Measurements from ENCODE around the gene ZNF708. TPM values are rescaled to one million over a fixed set of nuclear protein-coding genes. Genes with fewer than 3 reads are reported as not detected.
A peak's percentile ranks its signal among the peaks of the same experiment; 100 is the strongest.
"Not testable (repeated sequence)": the region's sequence is repeated elsewhere in the genome, so short reads cannot be mapped to it uniquely, and the experiment has no call there.

The ZNF708 gene
- polyA plus RNA-seq, 2 of the 4 experiments (the other 2 are of a cell fraction): 1.1 to 2.2 TPM

GRCh38 chr19:21264416-21264815 is 64.8 kb downstream of the ZNF708 start (continued):
- no peak for TF ChIP-seq CTCF (IDR thresholded peaks at IDR 0.05)

GRCh38 chr19:21260848-21261381 is 68.3 kb downstream of the ZNF708 start:
- H3K4me1 ChIP-seq; ATAC-seq; FAIRE-seq; POLR2A ChIA-PET; DNase-seq (ENCODE audit: low read depth in 1 of 2, low spot score in 1 of 2); H3K27ac ChIP-seq; H3K4me3 ChIP-seq; H3K9me3 ChIP-seq; H3K4me2 ChIP-seq: not testable (repeated sequence)
- 50% methylated on average over 15 of the region's 24 CpGs for WGBS (ENCODE audit: missing lambda C conversion rate)
- CTCF ChIA-PET: interaction anchor here (1.9 kb wide), 1 partner anchor 13 kb away, joined by 4 read pairs; no protein-coding TSS in a partner anchor

- 73% methylated on average over 28 of the region's 36 CpGs for WGBS (ENCODE audit: missing lambda C conversion rate)
Observed at GRCh38 chr19:21260164-21260847, 68.9 kb downstream of the ZNF708 start.

GRCh38 chr19:21259421-21260124 is 69.6 kb downstream of the ZNF708 start:
- H3K9me3 ChIP-seq; ATAC-seq; H3K4me3 ChIP-seq; FAIRE-seq; H3K27ac ChIP-seq; DNase-seq (ENCODE audit: low read depth in 1 of 2, low spot score in 1 of 2); H3K4me2 ChIP-seq; H3K4me1 ChIP-seq; POLR2A ChIA-PET; CTCF ChIA-PET: not testable (repeated sequence)
- 41% methylated on average over 6 of the region's 27 CpGs for whole genome bisulfite sequencing (ENCODE audit: missing lambda C conversion rate)

More at GRCh38 chr19:21260164-21260847, 68.9 kb downstream of the ZNF708 start:
- Histone ChIP-seq H3K9me3 (peaks cover 6% of the 10 kb centered on the region; the same call in 1 of the 3 replicates), H3K4me1 (no peaks in the 10 kb centered on the region), H3K27ac (no peak overlapping the region), H3K4me2 (no peak overlapping the region), H3K4me3 (no peak overlapping the region)
- ATAC-seq (no peak), FAIRE-seq (no peak), DNase-seq (ENCODE audit: low read depth in 1 of 2, low spot score in 1 of 2) (no peak)
- TF ChIP-seq KDM5A (IDR thresholded peaks at IDR 0.05) (no peak), BCL3 (IDR thresholded peaks at IDR 0.05) (no peak), FOSL2 (IDR thresholded peaks at IDR 0.05) (no peak), FOSL2 (CRISPR knock-in tag; IDR thresholded peaks at IDR 0.05) (no peak), TP53 (CRISPR knock-in tag; IDR thresholded peaks at IDR 0.05) (no peak), CTCF (IDR thresholded peaks at IDR 0.05) (no peak), MAX (IDR thresholded peaks at IDR 0.05) (no peak)
- ChIA-PET POLR2A (no interaction called here), CTCF (no interaction called here)

- POLR2A ChIA-PET: no interaction called here
- peak; percentile 20 to 68 for DNase-seq (ENCODE audit: low read depth in 1 of 2, low spot score in 1 of 2)
- peak; percentile 64 for TF ChIP-seq CTCF (IDR thresholded peaks at IDR 0.05)
- peak; percentile 49 for TF ChIP-seq SMC3 (IDR thresholded peaks at IDR 0.05)
- TF ChIP-seq RAD21 (conservative IDR thresholded peaks at IDR 0.05 in 1 of 2, IDR thresholded peaks at IDR 0.05 in 1 of 2): peak; percentile 56 to 62; a peak in 4 of 5 replicates
- TF ChIP-seq ATOH8 (CRISPR knock-in tag; IDR thresholded peaks at IDR 0.05; ENCODE audit: low read depth): no peak
- H3K27ac ChIP-seq: no peak overlapping the region
- no peaks in the 10 kb centered on the region for H3K4me1 ChIP-seq
- H3K9me3 ChIP-seq: no peaks in the 10 kb centered on the region
- FAIRE-seq: peak; percentile 32
- CTCF ChIA-PET: interaction anchor here (1.4 kb wide), 1 partner anchor 15 kb away, joined by 4 read pairs; no protein-coding TSS in a partner anchor
- H3K4me2 ChIP-seq: no peak overlapping the region
- H3K4me3 ChIP-seq: no peak overlapping the region
- WGBS (ENCODE audit: missing lambda C conversion rate): 8% methylated on average over 1 of the region's 1 CpG
- peak; percentile 74 to 89; a peak in 5 of 6 replicates for ATAC-seq
Observed at GRCh38 chr19:21256722-21257121, 72.5 kb downstream of the ZNF708 start.

Data from A549 (cell line).